GM12878 (cell line): Measurements from ENCODE around the gene SLC35E4.

Experiments
- ATF3 ChIP-seq: IDR thresholded peaks from 2 replicates; pipeline ENCODE4 v1.6.1; 2011; ENCODE audit warnings: low read depth, mild to moderate bottlenecking, low read length, moderate library complexity, borderline replicate concordance; ENCODE audit errors: extremely low read depth
- CTCF ChIP-seq, 3 experiments: IDR thresholded peaks in 2 of 3; conservative IDR thresholded peaks in 1 of 3; 2 replicates each; pipeline ENCODE4 v1.5.1; 2011; ENCODE audit warnings: low read depth in 3 of 3, low read length in 3 of 3, mild to moderate bottlenecking in 3 of 3, control low read depth in 2 of 3, moderate library complexity in 2 of 3, inconsistent platforms in 1 of 3, mixed read lengths in 1 of 3; ENCODE audit not compliant: control insufficient read depth in 2 of 3, insufficient read depth in 1 of 3; ENCODE audit errors: extremely low read depth in 1 of 3
- EZH2 ChIP-seq: IDR thresholded peaks from 2 replicates; pipeline ENCODE4 v1.6.1; 2012; ENCODE audit warnings: low read depth, mild to moderate bottlenecking, control low read depth, inconsistent platforms, low read length, borderline replicate concordance; ENCODE audit not compliant: control insufficient read depth
- HDAC6 ChIP-seq: fragments of 200-600 bp; sonication (generic); IDR thresholded peaks from one replicate; pipeline ENCODE4 v1.8.0; 2017; ENCODE audit warnings: antibody characterized with exemption; ENCODE audit not compliant: unreplicated experiment
- SP1 ChIP-seq: IDR thresholded peaks from one replicate; pipeline ENCODE4 v1.6.1; 2011; ENCODE audit warnings: low read depth, low read length

GRCh38 chr22:30617819-30618218 is 17.8 kb upstream of the SLC35E4 start:
- TF ChIP-seq CTCF (IDR thresholded peaks at IDR 0.05 in 2 of 3, conservative IDR thresholded peaks at IDR 0.05 in 1 of 3; ENCODE audit: control insufficient read depth in 2 of 3, extremely low read depth in 1 of 3, insufficient read depth in 1 of 3, low read depth in 3 of 3, low read length in 3 of 3) (no peak), HDAC6 (no peak), SP1 (no peak), EZH2 (no peak), ATF3 (no peak)
